Neural progenitor cell (in vitro differentiated cells): ENCODE measurements around the gene TMEM94. TPM values are rescaled to one million over a fixed set of nuclear protein-coding genes. Genes with fewer than 3 reads are reported as not detected.

Experiments
- DNase-seq: peaks from one replicate; pipeline ENCODE4 v3.0.0-alpha.2; 2016; ENCODE audit warnings: low spot score
- H2AFZ ChIP-seq: fragments of 200-600 bp; sonication (generic); replicated peaks from 2 replicates; pipeline ENCODE4 v1.6.1; 2016; ENCODE audit warnings: antibody characterized with exemption
- H3F3A ChIP-seq: fragments of 200-600 bp; sonication (generic); 2 replicates; pipeline ENCODE4 v1.6.1; 2016; ENCODE audit warnings: antibody characterized with exemption, low read depth
- H3K27ac ChIP-seq: fragments of 200-600 bp; sonication (generic); 2 replicates; pipeline ENCODE4 v1.5.1; 2016; ENCODE audit warnings: mild to moderate bottlenecking
- H3K27me3 ChIP-seq: fragments of 200-600 bp; sonication (generic); 2 replicates; pipeline ENCODE4 v1.6.1; 2016; ENCODE audit warnings: mild to moderate bottlenecking, moderate library complexity
- H3K36me3 ChIP-seq: fragments of 200-600 bp; sonication (generic); 2 replicates; pipeline ENCODE4 v1.5.1; 2016
- H3K4me1 ChIP-seq: fragments of 200-600 bp; sonication (generic); 2 replicates; pipeline ENCODE4 v1.6.1; 2016; ENCODE audit warnings: mixed run types
- H3K4me2 ChIP-seq: fragments of 200-600 bp; sonication (generic); 2 replicates; pipeline ENCODE4 v1.6.1; 2016
- H3K4me3 ChIP-seq: fragments of 200-600 bp; sonication (generic); 2 replicates; pipeline ENCODE4 v1.5.1; 2016
- H3K79me2 ChIP-seq: fragments of 200-600 bp; sonication (generic); 2 replicates; pipeline ENCODE4 v1.6.1; 2016; ENCODE audit warnings: low read depth
- H3K9ac ChIP-seq: fragments of 200-600 bp; sonication (generic); 2 replicates; pipeline ENCODE4 v1.6.1; 2016
- H3K9me3 ChIP-seq: fragments of 200-600 bp; sonication (generic); 2 replicates; pipeline ENCODE4 v1.5.1; 2016; ENCODE audit warnings: low read depth
- H4K20me1 ChIP-seq: fragments of 200-600 bp; sonication (generic); 2 replicates; pipeline ENCODE4 v1.6.1; 2016; ENCODE audit warnings: low read depth
- H3K27ac Mint-ChIP-seq: 3 replicates; pipeline ENCODE4 v1.8.0; 2021; ENCODE audit warnings: mixed read lengths
- H3K27me3 Mint-ChIP-seq: 2 replicates; pipeline ENCODE4 v1.8.0; 2022; ENCODE audit warnings: low read depth, mild to moderate bottlenecking, inconsistent platforms, moderate library complexity, mixed read lengths; ENCODE audit not compliant: insufficient read depth
- H3K36me3 Mint-ChIP-seq: 3 replicates; pipeline ENCODE4 v1.8.0; 2021; ENCODE audit warnings: mixed read lengths
- H3K4me1 Mint-ChIP-seq: 3 replicates; pipeline ENCODE4 v1.8.0; 2021; ENCODE audit warnings: mixed read lengths
- H3K4me3 Mint-ChIP-seq: 3 replicates; pipeline ENCODE4 v1.8.0; 2021; ENCODE audit warnings: mild to moderate bottlenecking, moderate library complexity, mixed read lengths
- H3K9me3 Mint-ChIP-seq: 3 replicates; pipeline ENCODE4 v1.8.0; 2020; ENCODE audit warnings: mixed read lengths
- EZH2 ChIP-seq: fragments of 200-600 bp; sonication (generic); IDR thresholded peaks from 2 replicates; pipeline ENCODE4 v1.6.1; 2017; ENCODE audit warnings: antibody characterized with exemption, mild to moderate bottlenecking, moderate library complexity
- EZH2phosphoT487 ChIP-seq: fragments of 200-600 bp; sonication (generic); IDR thresholded peaks from 2 replicates; pipeline ENCODE4 v1.6.1; 2017; ENCODE audit warnings: antibody characterized with exemption
- total RNA-seq: library from RNA; depleted of rRNA; stranded (reverse); fragments of >200 nt; gene quantifications from 2 replicates; pipeline ENCODE4 v1.2.3, GENCODE V29; 2015; ENCODE audit warnings: low replicate concordance
- TF ChIP-seq, protein P1 (sequence below): fragments of 200-600 bp; sonication (generic); IDR thresholded peaks from 2 replicates; pipeline ENCODE4 v1.5.1; 2017; ENCODE audit warnings: antibody characterized with exemption, mild to moderate bottlenecking

The TMEM94 gene
- total RNA-seq, 1 donor from 2014 or later = 23.6 TPM

GRCh38 chr17:75471207-75471606 lies 14.8 kb downstream of the TMEM94 start:
- Histone ChIP-seq H3K4me3 (no peak overlapping the region), H3K9me3 (no peaks in the 10 kb centered on the region), H3F3A (no peaks in the 10 kb centered on the region), H3K4me1 (peaks cover 12% of the 10 kb centered on the region), H3K27ac (no peak overlapping the region), H2AFZ (no peak overlapping the region), H4K20me1 (peaks cover 11% of the 10 kb centered on the region), H3K4me2 (no peak overlapping the region), H3K36me3 (no peaks in the 10 kb centered on the region), H3K79me2 (peaks cover 8% of the 10 kb centered on the region), H3K9ac (no peak overlapping the region), H3K27me3 (no peaks in the 10 kb centered on the region)
- Mint-ChIP-seq H3K36me3 (peaks cover 18% of the 10 kb centered on the region), H3K4me3 (no peak overlapping the region), H3K27me3 (no peaks in the 10 kb centered on the region), H3K27ac (no peak overlapping the region), H3K9me3 (peaks cover under 1% of the 10 kb centered on the region), H3K4me1 (peaks cover 27% of the 10 kb centered on the region)
- DNase-seq = no peak
- TF ChIP-seq, protein P1, sequence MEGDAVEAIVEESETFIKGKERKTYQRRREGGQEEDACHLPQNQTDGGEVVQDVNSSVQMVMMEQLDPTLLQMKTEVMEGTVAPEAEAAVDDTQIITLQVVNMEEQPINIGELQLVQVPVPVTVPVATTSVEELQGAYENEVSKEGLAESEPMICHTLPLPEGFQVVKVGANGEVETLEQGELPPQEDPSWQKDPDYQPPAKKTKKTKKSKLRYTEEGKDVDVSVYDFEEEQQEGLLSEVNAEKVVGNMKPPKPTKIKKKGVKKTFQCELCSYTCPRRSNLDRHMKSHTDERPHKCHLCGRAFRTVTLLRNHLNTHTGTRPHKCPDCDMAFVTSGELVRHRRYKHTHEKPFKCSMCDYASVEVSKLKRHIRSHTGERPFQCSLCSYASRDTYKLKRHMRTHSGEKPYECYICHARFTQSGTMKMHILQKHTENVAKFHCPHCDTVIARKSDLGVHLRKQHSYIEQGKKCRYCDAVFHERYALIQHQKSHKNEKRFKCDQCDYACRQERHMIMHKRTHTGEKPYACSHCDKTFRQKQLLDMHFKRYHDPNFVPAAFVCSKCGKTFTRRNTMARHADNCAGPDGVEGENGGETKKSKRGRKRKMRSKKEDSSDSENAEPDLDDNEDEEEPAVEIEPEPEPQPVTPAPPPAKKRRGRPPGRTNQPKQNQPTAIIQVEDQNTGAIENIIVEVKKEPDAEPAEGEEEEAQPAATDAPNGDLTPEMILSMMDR = no peak
- no peak for TF ChIP-seq EZH2phosphoT487

GRCh38 chr17:75472119-75472518 lies 15.7 kb downstream of the TMEM94 start:
- H3K27ac Mint-ChIP-seq = no peak overlapping the region

GRCh38 chr17:75473246-75473645 lies 16.8 kb downstream of the TMEM94 start:
- peaks cover 42% of the 10 kb centered on the region for H3K4me1 Mint-ChIP-seq
- Histone ChIP-seq H3K4me3 (no peak overlapping the region), H3K4me2 (no peak overlapping the region), H3K4me1 (peaks cover 17% of the 10 kb centered on the region), H3K36me3 (no peaks in the 10 kb centered on the region), H3F3A (peaks cover 8% of the 10 kb centered on the region), H3K79me2 (no peaks in the 10 kb centered on the region), H4K20me1 (peaks cover 10% of the 10 kb centered on the region), H3K9ac (no peak overlapping the region), H3K27me3 (no peaks in the 10 kb centered on the region), H3K9me3 (no peaks in the 10 kb centered on the region), H2AFZ (no peak overlapping the region), H3K27ac (no peak overlapping the region)
- no peak for TF ChIP-seq EZH2phosphoT487
- TF ChIP-seq EZH2 = no peak
- TF ChIP-seq, protein P1 = no peak
- H3K36me3 Mint-ChIP-seq = peaks cover 16% of the 10 kb centered on the region
- no peak for DNase-seq
- H3K27me3 Mint-ChIP-seq = no peaks in the 10 kb centered on the region
- H3K9me3 Mint-ChIP-seq = no peaks in the 10 kb centered on the region
- H3K4me3 Mint-ChIP-seq = no peak overlapping the region
- H3K27ac Mint-ChIP-seq = no peak overlapping the region

More at GRCh38 chr17:75472119-75472518, 15.7 kb downstream of the TMEM94 start:
- no peaks in the 10 kb centered on the region for H3K36me3 ChIP-seq
- no peaks in the 10 kb centered on the region for H3K9me3 ChIP-seq
- H3K4me2 ChIP-seq = no peak overlapping the region
- H3K79me2 ChIP-seq = no peaks in the 10 kb centered on the region
- TF ChIP-seq, protein P1 = no peak
- no peak for TF ChIP-seq EZH2
- TF ChIP-seq EZH2phosphoT487 = no peak
- no peak overlapping the region for H3K9ac ChIP-seq
- Mint-ChIP-seq H3K9me3 (no peaks in the 10 kb centered on the region), H3K27me3 (no peaks in the 10 kb centered on the region), H3K4me3 (no peak overlapping the region), H3K4me1 (peaks cover 36% of the 10 kb centered on the region), H3K36me3 (peaks cover 18% of the 10 kb centered on the region)
- no peak overlapping the region for H2AFZ ChIP-seq
- no peak overlapping the region for H3K4me3 ChIP-seq
- no peaks in the 10 kb centered on the region for H3K27me3 ChIP-seq
- no peak overlapping the region for H3K27ac ChIP-seq
- H3K4me1 ChIP-seq = peaks cover 16% of the 10 kb centered on the region
- H3F3A ChIP-seq = peaks cover 6% of the 10 kb centered on the region
- H4K20me1 ChIP-seq = peaks cover 11% of the 10 kb centered on the region
- DNase-seq = no peak
